Mesenchymal stem cell (in vitro differentiated cells and primary cell): ENCODE data around the gene GSTK1.

Experiments
- DNase-seq: peaks from one replicate; pipeline ENCODE4 v3.0.0-alpha.2; 2013
- H2AFZ ChIP-seq: one replicate; pipeline ENCODE4 v1.6.1; 2013; ENCODE audit warnings: low read depth, mild to moderate bottlenecking, control low read depth, inconsistent platforms, low read length, moderate library complexity
- H2AK5ac ChIP-seq: 2 replicates; pipeline ENCODE4 v1.6.1; 2013; ENCODE audit warnings: low read length, moderate library complexity, mild to moderate bottlenecking, inconsistent platforms; ENCODE audit not compliant: severe bottlenecking
- H2BK120ac ChIP-seq: one replicate; pipeline ENCODE4 v1.6.1; 2013; ENCODE audit warnings: low read depth, mild to moderate bottlenecking, inconsistent platforms, low read length, moderate library complexity
- H2BK12ac ChIP-seq, 2 experiments: one replicate each; pipeline ENCODE4 v1.6.1; 2013; ENCODE audit warnings: inconsistent platforms in 2 of 2, low read length in 2 of 2, mild to moderate bottlenecking in 2 of 2, moderate library complexity in 2 of 2, control low read depth in 1 of 2
- H2BK15ac ChIP-seq: one replicate; pipeline ENCODE4 v1.6.1; 2013; ENCODE audit warnings: mild to moderate bottlenecking, low read depth, inconsistent platforms; ENCODE audit not compliant: poor library complexity, severe bottlenecking
- H2BK5ac ChIP-seq: 2 replicates; pipeline ENCODE4 v1.6.1; 2013; ENCODE audit warnings: low read depth, mild to moderate bottlenecking, low read length, control low read depth, inconsistent platforms; ENCODE audit not compliant: poor library complexity, severe bottlenecking
- H3K14ac ChIP-seq, 2 experiments: one replicate each; pipeline ENCODE4 v1.6.1; 2013; ENCODE audit warnings: inconsistent platforms in 2 of 2, low read length in 2 of 2, control low read depth in 1 of 2, mild to moderate bottlenecking in 1 of 2, moderate library complexity in 1 of 2
- H3K18ac ChIP-seq, 2 experiments: one replicate each; pipeline ENCODE4 v1.6.1; 2013; ENCODE audit warnings: inconsistent platforms in 2 of 2, low read length in 2 of 2, control low read depth in 1 of 2, low read depth in 1 of 2, mild to moderate bottlenecking in 1 of 2
- H3K23ac ChIP-seq, 2 experiments: one replicate each; pipeline ENCODE4 v1.6.1; 2013; ENCODE audit warnings: inconsistent platforms in 2 of 2, low read length in 2 of 2, mild to moderate bottlenecking in 2 of 2, moderate library complexity in 2 of 2, control low read depth in 1 of 2
- H3K27ac ChIP-seq: 2 replicates; pipeline ENCODE4 v1.5.1; 2013; ENCODE audit warnings: mild to moderate bottlenecking, moderate library complexity, low read length, control low read depth, inconsistent platforms; ENCODE audit not compliant: poor library complexity, severe bottlenecking
- H3K27me3 ChIP-seq, 2 experiments: 2 replicates each; pipeline versions ENCODE4 v1.6.1 to v1.7.0; 2013; ENCODE audit warnings: low read length in 2 of 2, mild to moderate bottlenecking in 2 of 2, moderate library complexity in 2 of 2, control low read depth in 1 of 2, inconsistent platforms in 1 of 2; ENCODE audit not compliant: control insufficient read depth in 1 of 2, insufficient read depth in 1 of 2
- H3K36me3 ChIP-seq, 2 experiments: 2 replicates each; pipeline versions ENCODE4 v1.6.1 to v1.7.0; 2013; ENCODE audit warnings: low read length in 2 of 2, control low read depth in 1 of 2, inconsistent platforms in 1 of 2, low read depth in 1 of 2, mild to moderate bottlenecking in 1 of 2; ENCODE audit not compliant: insufficient read depth in 2 of 2, control insufficient read depth in 1 of 2
- H3K4ac ChIP-seq, 2 experiments: one replicate each; pipeline ENCODE4 v1.6.1; 2013; ENCODE audit warnings: inconsistent platforms in 2 of 2, low read length in 2 of 2, mild to moderate bottlenecking in 2 of 2, moderate library complexity in 2 of 2, control low read depth in 1 of 2, low read depth in 1 of 2
- H3K4me1 ChIP-seq: 2 replicates; pipeline ENCODE4 v1.6.1; 2013; ENCODE audit warnings: low read depth, low read length, control low read depth; ENCODE audit not compliant: control insufficient read depth, insufficient read depth
- H3K4me2 ChIP-seq: 2 replicates; pipeline ENCODE4 v1.6.1; 2013; ENCODE audit warnings: low read length, mild to moderate bottlenecking, inconsistent platforms; ENCODE audit not compliant: poor library complexity, severe bottlenecking
- H3K4me3 ChIP-seq, 2 experiments: 2 replicates each; pipeline versions ENCODE4 v1.5.1 to v1.7.0; 2013; ENCODE audit warnings: low read length in 2 of 2, mild to moderate bottlenecking in 2 of 2, control low read depth in 1 of 2, low read depth in 1 of 2; ENCODE audit not compliant: insufficient read depth in 1 of 2
- H3K79me1 ChIP-seq: replicated peaks from 2 replicates; pipeline ENCODE4 v1.6.1; 2013; ENCODE audit warnings: mild to moderate bottlenecking, control low read depth, low read length, inconsistent platforms; ENCODE audit not compliant: poor library complexity, severe bottlenecking
- H3K9ac ChIP-seq: 2 replicates; pipeline ENCODE4 v1.7.0; 2013; ENCODE audit warnings: mild to moderate bottlenecking, low read length, moderate library complexity
- H3K9me3 ChIP-seq: 2 replicates; pipeline ENCODE4 v1.7.0; 2013; ENCODE audit warnings: mild to moderate bottlenecking, low read length; ENCODE audit not compliant: control insufficient read depth
- H4K8ac ChIP-seq: one replicate; pipeline ENCODE4 v1.6.1; 2013; ENCODE audit warnings: inconsistent platforms, mild to moderate bottlenecking, low read length, moderate library complexity
- H4K91ac ChIP-seq: one replicate; pipeline ENCODE4 v1.6.1; 2013; ENCODE audit warnings: mild to moderate bottlenecking, low read length, inconsistent platforms
- WGBS: methylation state at CpG from one replicate; pipeline ENCODE4 v1.1.7; 2013; ENCODE audit warnings: mixed read lengths; 5-methylcytosine and 5-hydroxymethylcytosine counted together

Gene GSTK1

GRCh38 chr7:143304938-143305337 is 41.7 kb downstream of the GSTK1 start:
- no peak overlapping the region for H2AK5ac ChIP-seq
- peaks cover 3% of the 10 kb centered on the region for H3K4me1 ChIP-seq
- WGBS = 93% methylated on average over 6 of the region's 6 CpGs

GRCh38 chr7:143305423-143306070 is 42.3 kb downstream of the GSTK1 start:
- H3K9ac ChIP-seq = no peak overlapping the region
- no peak overlapping the region for H2AK5ac ChIP-seq
- no peak overlapping the region for H3K4me3 ChIP-seq
- no peak overlapping the region for H4K91ac ChIP-seq
- H3K4me2 ChIP-seq = no peak overlapping the region
- H3K4ac ChIP-seq = no peak overlapping the region
- H3K14ac ChIP-seq = no peak overlapping the region
- H2BK12ac ChIP-seq = no peak overlapping the region
- H3K18ac ChIP-seq = no peak overlapping the region
- H3K23ac ChIP-seq = no peak overlapping the region
- DNase-seq = peak; percentile 51
- H3K9me3 ChIP-seq = no peaks in the 10 kb centered on the region
- no peak overlapping the region for H2BK5ac ChIP-seq
- H3K4me1 ChIP-seq = no peaks in the 10 kb centered on the region
- no peak overlapping the region for H2BK15ac ChIP-seq
- WGBS = 87% methylated on average over 10 of the region's 10 CpGs
- peaks cover 33 to 76% of the 10 kb centered on the region in 2 experiments for H3K36me3 ChIP-seq
- H3K27me3 ChIP-seq = no peaks in the 10 kb centered on the region
- peaks cover 20% of the 10 kb centered on the region for H3K79me1 ChIP-seq
- H3K27ac ChIP-seq = no peak overlapping the region
- no peak overlapping the region for H4K8ac ChIP-seq
- H2BK120ac ChIP-seq = no peak overlapping the region
- no peak overlapping the region for H2AFZ ChIP-seq

More at GRCh38 chr7:143304938-143305337, 41.7 kb downstream of the GSTK1 start:
- Histone ChIP-seq H2AFZ (no peak overlapping the region), H2BK12ac (no peak overlapping the region), H2BK5ac (no peak overlapping the region), H3K4me2 (no peak overlapping the region), H2BK15ac (no peak overlapping the region), H3K27me3 (no peaks in the 10 kb centered on the region), H3K14ac (no peak overlapping the region), H3K18ac (no peak overlapping the region), H3K27ac (no peak overlapping the region), H2BK120ac (no peak overlapping the region), H3K79me1 (peaks cover 23% of the 10 kb centered on the region), H3K36me3 (peaks cover 38 to 82% of the 10 kb centered on the region in 2 experiments), H3K9ac (no peak overlapping the region), H3K23ac (no peak overlapping the region), H3K4me3 (no peak overlapping the region), H3K9me3 (no peaks in the 10 kb centered on the region), H3K4ac (no peak overlapping the region), H4K91ac (no peak overlapping the region), H4K8ac (no peak overlapping the region)
- DNase-seq = no peak

- Histone ChIP-seq H4K91ac (no peak overlapping the region), H3K23ac (no peak overlapping the region), H3K9me3 (no peaks in the 10 kb centered on the region), H3K4me2 (no peak overlapping the region), H3K36me3 (peaks cover 27 to 47% of the 10 kb centered on the region in 2 experiments), H2AK5ac (no peak overlapping the region), H2BK120ac (no peak overlapping the region), H4K8ac (no peak overlapping the region), H2BK15ac (no peak overlapping the region), H3K4me3 (no peak overlapping the region), H2AFZ (no peak overlapping the region), H2BK5ac (no peak overlapping the region), H3K79me1 (peaks cover 12% of the 10 kb centered on the region), H3K27ac (no peak overlapping the region), H3K14ac (no peak overlapping the region), H2BK12ac (no peak overlapping the region), H3K9ac (no peak overlapping the region), H3K4me1 (no peaks in the 10 kb centered on the region), H3K4ac (no peak overlapping the region), H3K27me3 (no peaks in the 10 kb centered on the region), H3K18ac (no peak overlapping the region)
- DNase-seq = no peak
- WGBS = 100% methylated on average over 1 of the region's 2 CpGs
Observed at GRCh38 chr7:143308632-143309031, 45.4 kb downstream of the GSTK1 start.

- no peak overlapping the region for H2BK12ac ChIP-seq
- H3K4me2 ChIP-seq = no peak overlapping the region
- no peak overlapping the region for H2BK120ac ChIP-seq
- no peak overlapping the region for H2BK15ac ChIP-seq
- no peak overlapping the region for H2AK5ac ChIP-seq
- no peak overlapping the region for H4K91ac ChIP-seq
- H3K4me1 ChIP-seq = peaks cover 3% of the 10 kb centered on the region
- no peak overlapping the region for H3K18ac ChIP-seq
- H2AFZ ChIP-seq = no peak overlapping the region
- H3K36me3 ChIP-seq = no peaks in the 10 kb centered on the region
- DNase-seq = no peak
- H3K79me1 ChIP-seq = no peaks in the 10 kb centered on the region
- H4K8ac ChIP-seq = no peak overlapping the region
- no peak overlapping the region for H3K4me3 ChIP-seq
- no peaks in the 10 kb centered on the region for H3K27me3 ChIP-seq
- H3K9ac ChIP-seq = no peak overlapping the region
- H3K23ac ChIP-seq = no peak overlapping the region
- H2BK5ac ChIP-seq = no peak overlapping the region
- H3K27ac ChIP-seq = no peak overlapping the region
- no peaks in the 10 kb centered on the region for H3K9me3 ChIP-seq
- H3K4ac ChIP-seq = no peak overlapping the region
- no peak overlapping the region for H3K14ac ChIP-seq
Observed at GRCh38 chr7:143314127-143314526, 50.9 kb downstream of the GSTK1 start.
